GM23248 (cell line): ENCODE measurements around the gene KIAA1191. TPM values are rescaled to one million over a fixed set of nuclear protein-coding genes. Genes with fewer than 3 reads are reported as not detected.
A peak's percentile ranks its signal among the peaks of the same experiment; 100 is the strongest.

Experiments
- DNase-seq: peaks from one replicate; pipeline ENCODE4 v3.0.0-alpha.2; 2015
- H2AFZ ChIP-seq: fragments of 200-600 bp; sonication (generic); 2 replicates; pipeline ENCODE4 v1.6.1; 2016; ENCODE audit warnings: antibody characterized with exemption
- H3F3A ChIP-seq: fragments of 200-600 bp; sonication (generic); 2 replicates; pipeline ENCODE4 v1.6.1; 2016; ENCODE audit warnings: mild to moderate bottlenecking, antibody characterized with exemption, mixed run types; ENCODE audit not compliant: insufficient read depth
- H3K27ac ChIP-seq: fragments of 200-600 bp; sonication (generic); 2 replicates; pipeline ENCODE4 v1.5.1; 2016; ENCODE audit warnings: mild to moderate bottlenecking
- H3K27me3 ChIP-seq: fragments of 200-600 bp; sonication (generic); replicated peaks from 2 replicates; pipeline ENCODE4 v1.6.1; 2016; ENCODE audit warnings: mild to moderate bottlenecking; ENCODE audit not compliant: insufficient read depth
- H3K36me3 ChIP-seq: fragments of 200-600 bp; sonication (generic); 2 replicates; pipeline ENCODE4 v1.6.1; 2016; ENCODE audit warnings: low read depth, mild to moderate bottlenecking
- H3K4me1 ChIP-seq: fragments of 200-600 bp; sonication (generic); 2 replicates; pipeline ENCODE4 v1.6.1; 2016; ENCODE audit warnings: mild to moderate bottlenecking; ENCODE audit not compliant: insufficient read depth
- H3K4me2 ChIP-seq: fragments of 200-600 bp; sonication (generic); one replicate; pipeline ENCODE4 v1.6.1; 2016; ENCODE audit warnings: mild to moderate bottlenecking; ENCODE audit not compliant: unreplicated experiment
- H3K4me3 ChIP-seq: fragments of 200-600 bp; sonication (generic); 2 replicates; pipeline ENCODE4 v1.5.1; 2016; ENCODE audit warnings: mild to moderate bottlenecking
- H3K79me2 ChIP-seq: fragments of 200-600 bp; sonication (generic); 2 replicates; pipeline ENCODE4 v1.6.1; 2016; ENCODE audit warnings: mild to moderate bottlenecking; ENCODE audit not compliant: insufficient read depth
- H3K9ac ChIP-seq: fragments of 200-600 bp; sonication (generic); 2 replicates; pipeline ENCODE4 v1.6.1; 2016; ENCODE audit warnings: mild to moderate bottlenecking
- H3K9me2 ChIP-seq: fragments of 200-600 bp; sonication (generic); 2 replicates; pipeline ENCODE4 v1.6.1; 2016; ENCODE audit warnings: mixed run types, mild to moderate bottlenecking, moderate library complexity; ENCODE audit not compliant: insufficient read depth
- H3K9me3 ChIP-seq: fragments of 200-600 bp; sonication (generic); one replicate; pipeline ENCODE4 v1.6.1; 2017; ENCODE audit warnings: low read depth
- H4K20me1 ChIP-seq: fragments of 200-600 bp; sonication (generic); 2 replicates; pipeline ENCODE4 v1.6.0; 2016; ENCODE audit not compliant: insufficient read depth
- EZH2 ChIP-seq: fragments of 200-600 bp; sonication (generic); IDR thresholded peaks from 2 replicates; pipeline ENCODE4 v1.6.1; 2018; ENCODE audit warnings: antibody characterized with exemption, mild to moderate bottlenecking; ENCODE audit not compliant: insufficient read depth, poor library complexity, severe bottlenecking
- EZH2phosphoT487 ChIP-seq: fragments of 200-600 bp; sonication (generic); IDR thresholded peaks from 2 replicates; pipeline ENCODE4 v1.6.1; 2018; ENCODE audit warnings: antibody characterized with exemption, moderate library complexity, mild to moderate bottlenecking, low read depth; ENCODE audit not compliant: insufficient read depth
- WGBS, 2 experiments: methylation state at CpG; one replicate each; pipeline ENCODE4 v1.1.6; 2015 to 2017; ENCODE audit warnings: low lambda C conversion rate in 2 of 2, low coverage in 1 of 2; ENCODE audit errors: missing lambda C conversion rate in 2 of 2; 5-methylcytosine and 5-hydroxymethylcytosine counted together
- in situ Hi-C: fragments of 300-500 bp; cut with MboI; formaldehyde crosslinking; loops from 2 replicates; pipeline ENCODE4 v1.15.0; 2020
- polyA plus RNA-seq: library from polyadenylated mRNA; unstranded; fragments of >200 nt; fragmentation: Nextera tagmentation; extraction: Ambion mirVana; gene quantifications from 2 replicates; pipeline ENCODE4 v1.2.1, GENCODE V29; 2016
- total RNA-seq: library from RNA; depleted of rRNA; stranded (reverse); fragments of >200 nt; shearing (Covaris generic); gene quantifications from 2 replicates; pipeline ENCODE4 v1.2.3, GENCODE V29; 2014

Gene KIAA1191
- total and polyA plus RNA-seq, 2 experiments from 2014 or later, result 110 to 114 TPM

GRCh38 chr5:176364765-176365350, 3.3 kb upstream of the KIAA1191 start:
- peaks cover 34% of the 10 kb centered on the region for H3K79me2 ChIP-seq
- H2AFZ ChIP-seq, result peak overlapping the region; percentile 93
- no peaks in the 10 kb centered on the region for H4K20me1 ChIP-seq
- peak overlapping the region; percentile 86 for H3K4me2 ChIP-seq
- DNase-seq, result peak; percentile 65
- H3K9ac ChIP-seq, result peak overlapping the region; percentile 86
- peak overlapping the region; percentile 74 for H3K27ac ChIP-seq
- H3K4me3 ChIP-seq, result peak overlapping the region; percentile 78
- H3F3A ChIP-seq, result no peaks in the 10 kb centered on the region
- in situ Hi-C loops, result no loop called here
- no peaks in the 10 kb centered on the region for H3K27me3 ChIP-seq
- WGBS, 2 experiments, result 26 to 30% methylated on average over 28 of the region's 28 CpGs
- no peaks in the 10 kb centered on the region for H3K9me3 ChIP-seq
- no peaks in the 10 kb centered on the region for H3K9me2 ChIP-seq
- TF ChIP-seq EZH2, result no peak
- TF ChIP-seq EZH2phosphoT487, result no peak
- no peaks in the 10 kb centered on the region for H3K4me1 ChIP-seq
- no peaks in the 10 kb centered on the region for H3K36me3 ChIP-seq

- Histone ChIP-seq H3K27me3 (no peaks in the 10 kb centered on the region), H3K9me2 (no peaks in the 10 kb centered on the region), H3K4me2 (peak overlapping the region; percentile 91), H3K4me1 (no peaks in the 10 kb centered on the region), H4K20me1 (no peaks in the 10 kb centered on the region), H3F3A (no peaks in the 10 kb centered on the region), H3K27ac (peak overlapping the region; percentile 2; the same call in 1 of the 2 replicates), H2AFZ (peak overlapping the region; percentile 93), H3K9ac (peak overlapping the region; percentile 93), H3K36me3 (peaks cover 16% of the 10 kb centered on the region; the same call in 1 of the 2 replicates), H3K4me3 (peak overlapping the region; percentile 96), H3K79me2 (peaks cover 54% of the 10 kb centered on the region), H3K9me3 (no peaks in the 10 kb centered on the region)
- in situ Hi-C loops, result no loop called here
- no peak for DNase-seq
- 84% methylated on average over 8 of the region's 8 CpGs for WGBS, 2 experiments
- no peak for TF ChIP-seq EZH2
- no peak for TF ChIP-seq EZH2phosphoT487
Observed at GRCh38 chr5:176362233-176362490, 598 bp upstream of the KIAA1191 start.

- no peaks in the 10 kb centered on the region for H3K9me3 ChIP-seq
- peak overlapping the region; percentile 36; the same call in 1 of the 2 replicates for H3K27ac ChIP-seq
- H3K9me2 ChIP-seq, result no peaks in the 10 kb centered on the region
- peak overlapping the region; percentile 93 for H2AFZ ChIP-seq
- peak overlapping the region; percentile 96 for H3K4me3 ChIP-seq
- TF ChIP-seq EZH2phosphoT487, result no peak
- no peak for TF ChIP-seq EZH2
- peaks cover 23% of the 10 kb centered on the region; the same call in 1 of the 2 replicates for H3K36me3 ChIP-seq
- peak overlapping the region; percentile 91 for H3K4me2 ChIP-seq
- H3K27me3 ChIP-seq, result no peaks in the 10 kb centered on the region
- peak; percentile 52 for DNase-seq
- H3K79me2 ChIP-seq, result peaks cover 56% of the 10 kb centered on the region
- in situ Hi-C loops, result no loop called here
- peak overlapping the region; percentile 93 for H3K9ac ChIP-seq
- H3F3A ChIP-seq, result no peaks in the 10 kb centered on the region
- no peaks in the 10 kb centered on the region for H4K20me1 ChIP-seq
- 3% methylated on average over 27 of the region's 27 CpGs for WGBS, 2 experiments
- H3K4me1 ChIP-seq, result no peaks in the 10 kb centered on the region
Observed at GRCh38 chr5:176360894-176361436, 599 bp downstream of the KIAA1191 start.

- Histone ChIP-seq H3K4me3 (peak overlapping the region; percentile 96; the same call in 1 of the 2 replicates), H3F3A (no peaks in the 10 kb centered on the region), H3K9me2 (no peaks in the 10 kb centered on the region), H3K4me2 (peak overlapping the region; percentile 91), H3K79me2 (peaks cover 69% of the 10 kb centered on the region), H3K27ac (no peak overlapping the region), H3K36me3 (peaks cover 24% of the 10 kb centered on the region; the same call in 1 of the 2 replicates), H3K27me3 (no peaks in the 10 kb centered on the region), H2AFZ (no peak overlapping the region), H3K9me3 (no peaks in the 10 kb centered on the region), H3K9ac (no peak overlapping the region), H3K4me1 (no peaks in the 10 kb centered on the region), H4K20me1 (no peaks in the 10 kb centered on the region)
- DNase-seq, result peak; percentile 30
- in situ Hi-C loops, result no loop called here
- WGBS, 2 experiments, result 66 to 69% methylated on average over 4 of the region's 4 CpGs
- TF ChIP-seq EZH2phosphoT487 (no peak), EZH2 (no peak)
Observed at GRCh38 chr5:176359658-176360057, 1.9 kb downstream of the KIAA1191 start.
